Neural crest cell (in vitro differentiated cells): ENCODE results near the gene RERE. TPM values are rescaled to one million over a fixed set of nuclear protein-coding genes. Genes with fewer than 3 reads are reported as not detected.

Source experiments
- DNase-seq: peaks from one replicate; pipeline ENCODE4 v3.0.0; 2021; ENCODE audit warnings: low read depth, mixed read lengths, low spot score
- H3K27ac Mint-ChIP-seq: one replicate; pipeline ENCODE4 v1.8.0; 2021; ENCODE audit warnings: mild to moderate bottlenecking, mixed read lengths; ENCODE audit not compliant: unreplicated experiment
- H3K27me3 Mint-ChIP-seq: 2 replicates; pipeline ENCODE4 v1.8.0; 2021; ENCODE audit warnings: low read depth, mild to moderate bottlenecking, mixed read lengths
- H3K36me3 Mint-ChIP-seq: 2 replicates; pipeline ENCODE4 v1.8.0; 2021; ENCODE audit warnings: low read depth, mild to moderate bottlenecking, mixed read lengths
- H3K4me1 Mint-ChIP-seq: 2 replicates; pipeline ENCODE4 v1.8.0; 2021; ENCODE audit warnings: mixed read lengths
- H3K4me3 Mint-ChIP-seq: one replicate; pipeline ENCODE4 v1.8.0; 2021; ENCODE audit warnings: mild to moderate bottlenecking, mixed read lengths
- H3K9me3 Mint-ChIP-seq: 2 replicates; pipeline ENCODE4 v1.8.0; 2021; ENCODE audit warnings: mixed read lengths
- CTCF ChIP-seq: fragments of 200-600 bp; sonication (generic); conservative IDR thresholded peaks from 2 replicates; pipeline ENCODE4 v1.5.0; 2021; ENCODE audit warnings: antibody characterized with exemption, mild to moderate bottlenecking
- total RNA-seq: library from RNA; stranded (reverse); gene quantifications from 2 replicates; pipeline ENCODE4 v1.2.1, GENCODE V29; 2021

The RERE gene
- total RNA-seq, 1 donor from 2014 or later, result 122 TPM

- Mint-ChIP-seq H3K27ac (no peak overlapping the region), H3K4me1 (peaks cover 3% of the 10 kb centered on the region)
These were observed 277.0 kb downstream of the RERE start for GRCh38 chr1:8540261-8540941.

GRCh38 chr1:8539683-8540082 lies 277.8 kb downstream of the RERE start:
- Mint-ChIP-seq H3K27ac (no peak overlapping the region), H3K27me3 (no peaks in the 10 kb centered on the region), H3K4me3 (no peak overlapping the region), H3K9me3 (peaks cover 6% of the 10 kb centered on the region), H3K4me1 (peaks cover 10% of the 10 kb centered on the region), H3K36me3 (peaks cover 6% of the 10 kb centered on the region)
- TF ChIP-seq CTCF, result no peak
- no peak for DNase-seq

More at GRCh38 chr1:8540261-8540941, 277.0 kb downstream of the RERE start:
- no peak for TF ChIP-seq CTCF
- H3K9me3 Mint-ChIP-seq, result peaks cover 12% of the 10 kb centered on the region
- DNase-seq, result no peak
- no peak overlapping the region for H3K4me3 Mint-ChIP-seq
- no peaks in the 10 kb centered on the region for H3K27me3 Mint-ChIP-seq
- H3K36me3 Mint-ChIP-seq, result peaks cover 13% of the 10 kb centered on the region

GRCh38 chr1:8538502-8538901 lies 278.9 kb downstream of the RERE start:
- no peaks in the 10 kb centered on the region for H3K27me3 Mint-ChIP-seq
- TF ChIP-seq CTCF, result no peak
- no peak overlapping the region for H3K4me3 Mint-ChIP-seq
- H3K4me1 Mint-ChIP-seq, result peaks cover 12% of the 10 kb centered on the region
- DNase-seq, result no peak
- no peaks in the 10 kb centered on the region for H3K9me3 Mint-ChIP-seq
- H3K36me3 Mint-ChIP-seq, result no peaks in the 10 kb centered on the region
- H3K27ac Mint-ChIP-seq, result no peak overlapping the region

GRCh38 chr1:8537991-8538390 lies 279.4 kb downstream of the RERE start:
- Mint-ChIP-seq H3K4me3 (no peak overlapping the region), H3K27ac (no peak overlapping the region), H3K27me3 (no peaks in the 10 kb centered on the region), H3K4me1 (peaks cover 12% of the 10 kb centered on the region), H3K36me3 (no peaks in the 10 kb centered on the region), H3K9me3 (no peaks in the 10 kb centered on the region)
- no peak for DNase-seq
- no peak for TF ChIP-seq CTCF

GRCh38 chr1:8536515-8536914 lies 280.9 kb downstream of the RERE start:
- Mint-ChIP-seq H3K27me3 (no peaks in the 10 kb centered on the region), H3K36me3 (no peaks in the 10 kb centered on the region), H3K9me3 (no peaks in the 10 kb centered on the region), H3K4me3 (no peak overlapping the region), H3K27ac (no peak overlapping the region), H3K4me1 (peaks cover 12% of the 10 kb centered on the region)
- no peak for TF ChIP-seq CTCF
- DNase-seq, result no peak
